Measurements from ENCODE around the gene FYCO1. TPM values are rescaled to one million over a fixed set of nuclear protein-coding genes. Genes with fewer than 3 reads are reported as not detected.

Gene FYCO1
- total RNA-seq, 3 donors from 2014 or later (not counting 1 experiment from before 2014, with no cell fraction given), result 23.0 to 28.4 (median 27.5) TPM

- H3K9me3 ChIP-seq (ENCODE audit: control insufficient read depth, insufficient read depth, low read length), result no peaks in the 10 kb centered on the region
- peak overlapping the region; percentile 3 for H3K27ac ChIP-seq (ENCODE audit: low read length)
- ATAC-seq (no peak), DNase-seq (peak in 1 of 2 donors; percentile 19)
- TF ChIP-seq CTCF (IDR thresholded peaks at IDR 0.05), result no peak
- Mint-ChIP-seq H3K27me3 (ENCODE audit: low read depth in 2 of 2) (no peaks in the 10 kb centered on the region), H3K4me1 (peaks cover 5 to 38% of the 10 kb centered on the region in 2 donors), H3K27ac (no peak overlapping the region), H3K4me3 (no peak overlapping the region), H3K36me3 (peaks cover 33% of the 10 kb centered on the region), H3K9me3 (no peaks in the 10 kb centered on the region)
- H3K4me3 ChIP-seq (ENCODE audit: low read length), result no peak overlapping the region
- H3K36me3 ChIP-seq (ENCODE audit: control insufficient read depth, insufficient read depth, low read length), result peaks cover 59% of the 10 kb centered on the region
- H3K4me1 ChIP-seq (ENCODE audit: control insufficient read depth, insufficient read depth, low read length), result peaks cover 74% of the 10 kb centered on the region
- 20% methylated on average over 1 of the region's 3 CpGs for WGBS (ENCODE audit: insufficient coverage)
- H3K27me3 ChIP-seq (ENCODE audit: control insufficient read depth, insufficient read depth, low read length), result no peaks in the 10 kb centered on the region
- intact Hi-C loops (cut with micrococcal nuclease), result no loop called here
These were observed 26.5 kb downstream of the FYCO1 start for GRCh38 chr3:45969116-45969515.

- no peaks in the 10 kb centered on the region for H3K9me3 Mint-ChIP-seq
- no peak overlapping the region for H3K27ac ChIP-seq (ENCODE audit: low read length)
- H3K4me3 Mint-ChIP-seq, result no peak overlapping the region
- no peak for DNase-seq
- no peak for ATAC-seq
- peaks cover 74% of the 10 kb centered on the region for H3K4me1 ChIP-seq (ENCODE audit: control insufficient read depth, insufficient read depth, low read length)
- no peaks in the 10 kb centered on the region for H3K27me3 ChIP-seq (ENCODE audit: control insufficient read depth, insufficient read depth, low read length)
- no peak for TF ChIP-seq CTCF (IDR thresholded peaks at IDR 0.05)
- H3K36me3 ChIP-seq (ENCODE audit: control insufficient read depth, insufficient read depth, low read length), result peaks cover 63% of the 10 kb centered on the region
- H3K9me3 ChIP-seq (ENCODE audit: control insufficient read depth, insufficient read depth, low read length), result no peaks in the 10 kb centered on the region
- WGBS (ENCODE audit: insufficient coverage), result 95% methylated on average over 2 of the region's 2 CpGs
- H3K36me3 Mint-ChIP-seq, result peaks cover 33% of the 10 kb centered on the region
- no peaks in the 10 kb centered on the region for H3K27me3 Mint-ChIP-seq (ENCODE audit: low read depth in 2 of 2)
- no peak overlapping the region for H3K4me3 ChIP-seq (ENCODE audit: low read length)
- H3K4me1 Mint-ChIP-seq, result peaks cover 5 to 38% of the 10 kb centered on the region in 2 donors
- no peak overlapping the region for H3K27ac Mint-ChIP-seq
- intact Hi-C loops (cut with micrococcal nuclease), result no loop called here
These were observed 26.9 kb downstream of the FYCO1 start for GRCh38 chr3:45968706-45969105.

GRCh38 chr3:45968149-45968548 is 27.5 kb downstream of the FYCO1 start:
- H3K36me3 Mint-ChIP-seq, result peaks cover 33% of the 10 kb centered on the region
- WGBS (ENCODE audit: insufficient coverage), result 97% methylated on average over 9 of the region's 9 CpGs
- H3K27ac Mint-ChIP-seq, result peak overlapping the region in 1 of 2 donors; percentile 48
- peaks cover 78% of the 10 kb centered on the region for H3K4me1 ChIP-seq (ENCODE audit: control insufficient read depth, insufficient read depth, low read length)
- intact Hi-C loops (cut with micrococcal nuclease), result no loop called here
- H3K27me3 ChIP-seq (ENCODE audit: control insufficient read depth, insufficient read depth, low read length), result no peaks in the 10 kb centered on the region
- H3K27me3 Mint-ChIP-seq (ENCODE audit: low read depth in 2 of 2), result no peaks in the 10 kb centered on the region
- H3K36me3 ChIP-seq (ENCODE audit: control insufficient read depth, insufficient read depth, low read length), result peaks cover 69% of the 10 kb centered on the region
- H3K4me3 ChIP-seq (ENCODE audit: low read length), result no peak overlapping the region
- ATAC-seq (no peak), DNase-seq (no peak)
- H3K4me1 Mint-ChIP-seq, result peaks cover 5 to 38% of the 10 kb centered on the region in 2 donors
- no peaks in the 10 kb centered on the region for H3K9me3 Mint-ChIP-seq
- no peaks in the 10 kb centered on the region for H3K9me3 ChIP-seq (ENCODE audit: control insufficient read depth, insufficient read depth, low read length)
- H3K27ac ChIP-seq (ENCODE audit: low read length), result no peak overlapping the region
- H3K4me3 Mint-ChIP-seq, result no peak overlapping the region
- no peak for TF ChIP-seq CTCF (IDR thresholded peaks at IDR 0.05)

- H3K4me1 Mint-ChIP-seq, result peaks cover 5 to 37% of the 10 kb centered on the region in 2 donors
- no peak for DNase-seq
- Histone ChIP-seq H3K4me3 (ENCODE audit: low read length) (no peak overlapping the region), H3K27me3 (ENCODE audit: control insufficient read depth, insufficient read depth, low read length) (no peaks in the 10 kb centered on the region), H3K27ac (ENCODE audit: low read length) (no peak overlapping the region), H3K36me3 (ENCODE audit: control insufficient read depth, insufficient read depth, low read length) (peaks cover 72% of the 10 kb centered on the region), H3K4me1 (ENCODE audit: control insufficient read depth, insufficient read depth, low read length) (peaks cover 79% of the 10 kb centered on the region), H3K9me3 (ENCODE audit: control insufficient read depth, insufficient read depth, low read length) (no peaks in the 10 kb centered on the region)
- no peak for TF ChIP-seq CTCF (IDR thresholded peaks at IDR 0.05)
- intact Hi-C loops (cut with micrococcal nuclease), result no loop called here
- no peak for ATAC-seq
- H3K27ac Mint-ChIP-seq, result peak overlapping the region in 1 of 2 donors; percentile 48
- WGBS (ENCODE audit: insufficient coverage), result 93% methylated on average over 8 of the region's 8 CpGs
- H3K27me3 Mint-ChIP-seq (ENCODE audit: low read depth in 2 of 2), result no peaks in the 10 kb centered on the region
- peaks cover 33% of the 10 kb centered on the region for H3K36me3 Mint-ChIP-seq
- H3K4me3 Mint-ChIP-seq, result no peak overlapping the region
- no peaks in the 10 kb centered on the region for H3K9me3 Mint-ChIP-seq
These were observed 27.9 kb downstream of the FYCO1 start for GRCh38 chr3:45967724-45968123.

All from natural killer cell (primary cell).